Stimulated activated CD8-positive, alpha-beta memory T cell treated with anti-CD3 and anti-CD28 coated beads, Interleukin-12 subunit alpha, Interleukin-12 subunit beta, amount 100 ng/mL, for 4 hours (primary cell): ENCODE results near the gene RDH5.
"Not testable (repeated sequence)": the region's sequence is repeated elsewhere in the genome, so short reads cannot be mapped to it uniquely, and the experiment has no call there.

Experiments
- DNase-seq: peaks from one replicate; pipeline ENCODE4 v3.0.0-alpha.2; 2020; ENCODE audit warnings: low read depth

RDH5 gene

GRCh38 chr12:55745361-55746173, 25.4 kb downstream of the RDH5 start:
- no peak for DNase-seq

DNA sequence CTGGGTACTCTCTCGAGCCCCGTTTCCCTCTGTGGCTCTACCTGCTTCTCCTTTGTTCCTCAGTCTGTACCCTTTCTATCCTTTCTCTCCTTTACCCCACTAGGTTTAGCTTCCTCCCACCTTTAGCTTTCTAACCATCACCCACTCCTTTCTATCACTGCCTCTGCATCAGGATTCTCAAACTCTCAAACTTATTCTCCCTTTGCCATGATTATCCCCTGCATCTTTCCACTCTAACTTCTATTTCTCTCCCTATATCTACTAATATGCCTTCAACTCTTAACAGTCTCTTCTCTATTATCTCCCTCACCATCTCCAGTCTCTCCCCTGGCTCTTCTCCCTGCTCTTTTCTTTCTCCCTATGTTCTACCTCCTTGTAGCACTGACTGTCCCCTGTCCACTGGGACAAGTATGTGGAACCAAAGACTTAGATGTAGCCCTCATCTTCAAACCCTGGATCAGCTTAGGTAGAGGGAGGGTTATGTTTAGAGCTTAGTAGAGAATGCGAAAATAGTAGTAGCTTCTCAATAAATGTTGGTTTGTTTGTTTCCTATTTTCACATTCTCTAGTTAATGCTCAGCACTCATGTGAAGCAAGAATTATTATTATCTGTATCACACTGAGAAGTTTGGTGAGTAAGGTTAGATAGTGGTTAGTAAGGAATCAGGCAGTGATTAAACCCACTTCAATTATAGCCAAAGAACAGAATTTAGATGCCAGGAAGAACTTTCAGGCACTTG, 26.1 kb downstream of the RDH5 start:
- DNase-seq = no peak

DNA sequence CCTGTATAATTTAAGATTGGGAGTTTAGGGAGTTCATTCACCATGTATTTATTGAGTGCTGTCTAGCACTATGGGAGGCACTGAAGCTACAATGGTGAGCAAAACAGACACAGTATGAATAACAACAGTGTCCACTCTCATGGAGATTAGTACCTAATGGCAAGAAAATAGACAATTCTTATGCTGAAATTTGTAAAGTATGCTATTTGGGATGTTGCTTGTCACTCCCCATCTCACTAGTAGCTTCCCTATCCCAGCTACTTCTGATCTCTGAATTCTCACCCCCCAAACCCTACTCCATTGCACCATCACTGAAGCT, 26.7 kb downstream of the RDH5 start:
- DNase-seq = no peak

DNA sequence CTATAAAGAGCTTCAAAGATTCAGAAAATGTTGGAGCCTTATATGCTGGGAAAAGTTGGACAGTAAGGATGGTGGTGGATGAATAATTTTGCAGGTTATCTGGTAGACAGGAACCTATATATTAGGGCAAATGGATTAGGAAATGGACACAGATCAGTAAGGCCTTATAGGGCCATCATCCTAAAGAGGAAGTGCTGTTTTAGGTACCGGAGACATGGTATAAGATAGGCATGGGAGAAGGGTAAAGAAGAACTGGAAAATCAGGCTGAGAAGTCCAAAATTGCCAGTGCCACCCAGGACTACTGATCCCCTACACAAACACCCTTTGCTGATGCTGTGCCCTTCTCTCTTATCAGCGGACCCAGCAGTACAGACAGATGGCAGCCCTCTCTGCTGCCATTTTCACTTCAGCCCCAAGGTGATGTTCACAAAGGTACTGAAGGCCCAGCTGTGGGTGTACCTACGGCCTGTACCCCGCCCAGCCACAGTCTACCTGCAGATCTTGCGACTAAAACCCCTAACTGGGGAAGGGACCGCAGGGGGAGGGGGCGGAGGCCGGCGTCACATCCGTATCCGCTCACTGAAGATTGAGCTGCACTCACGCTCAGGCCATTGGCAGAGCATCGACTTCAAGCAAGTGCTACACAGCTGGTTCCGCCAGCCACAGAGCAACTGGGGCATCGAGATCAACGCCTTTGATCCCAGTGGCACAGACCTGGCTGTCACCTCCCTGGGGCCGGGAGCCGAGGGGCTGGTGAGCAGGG, 28.2 kb downstream of the RDH5 start:
- DNase-seq = no peak

DNA sequence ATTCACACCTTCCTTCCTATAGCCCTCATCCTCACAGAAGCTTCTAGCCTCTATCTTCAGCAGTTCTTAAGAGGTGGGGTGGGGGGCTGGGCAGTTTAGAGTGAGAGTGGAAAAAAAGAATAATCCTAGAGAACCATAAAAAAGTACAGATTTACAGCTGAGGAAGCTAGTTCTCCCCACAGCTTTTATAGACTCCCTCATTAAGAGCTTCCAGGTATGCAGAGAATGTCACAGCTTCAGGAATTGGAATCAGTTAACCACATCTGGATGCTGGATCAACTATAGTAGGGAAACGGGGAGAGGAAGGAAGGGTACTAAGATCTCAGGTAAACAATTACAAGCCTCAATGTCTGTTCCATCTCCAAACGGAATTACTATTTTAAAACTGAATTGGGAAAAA, 35.1 kb downstream of the RDH5 start:
- no peak for DNase-seq

DNA sequence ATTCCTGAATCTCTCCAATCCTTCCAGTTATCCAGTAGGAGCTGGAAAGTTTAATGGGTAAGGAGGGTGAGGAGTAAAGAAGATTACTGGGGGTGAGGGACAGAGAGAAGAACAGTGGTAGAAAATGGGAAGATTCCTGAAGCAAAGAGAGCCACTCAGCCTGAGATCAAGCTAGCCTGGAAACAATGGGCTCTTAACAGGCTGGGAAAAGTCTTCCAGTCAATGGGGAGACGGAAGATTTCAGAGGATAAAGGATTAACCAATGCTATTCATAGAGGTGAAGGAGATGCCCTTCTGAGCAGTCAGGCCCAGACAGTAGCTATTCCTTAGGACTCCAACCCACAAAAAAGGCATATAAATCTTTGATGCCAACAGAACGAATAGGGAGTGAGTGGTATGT, 37.5 kb downstream of the RDH5 start:
- DNase-seq = no peak

DNA sequence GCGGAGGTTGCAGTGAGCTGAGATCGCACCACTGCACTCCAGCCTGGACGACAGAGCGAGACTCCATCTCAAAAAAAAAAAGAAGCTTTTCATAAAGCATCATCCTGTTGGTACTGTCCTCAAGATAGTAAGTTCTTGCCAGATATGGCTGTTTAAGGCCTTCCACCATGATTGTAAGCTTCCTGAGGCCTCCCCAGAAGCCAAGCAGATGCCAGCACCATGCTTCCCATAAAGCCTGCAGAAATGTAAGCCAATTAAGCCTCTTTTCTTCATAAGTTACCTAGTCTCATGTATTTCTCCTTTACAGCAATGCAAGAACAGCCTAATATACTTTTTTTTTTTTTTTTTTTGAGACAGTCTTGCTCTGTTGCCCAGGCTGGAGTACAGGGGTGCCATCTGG, 38.4 kb downstream of the RDH5 start:
- DNase-seq = not testable (repeated sequence)

DNA sequence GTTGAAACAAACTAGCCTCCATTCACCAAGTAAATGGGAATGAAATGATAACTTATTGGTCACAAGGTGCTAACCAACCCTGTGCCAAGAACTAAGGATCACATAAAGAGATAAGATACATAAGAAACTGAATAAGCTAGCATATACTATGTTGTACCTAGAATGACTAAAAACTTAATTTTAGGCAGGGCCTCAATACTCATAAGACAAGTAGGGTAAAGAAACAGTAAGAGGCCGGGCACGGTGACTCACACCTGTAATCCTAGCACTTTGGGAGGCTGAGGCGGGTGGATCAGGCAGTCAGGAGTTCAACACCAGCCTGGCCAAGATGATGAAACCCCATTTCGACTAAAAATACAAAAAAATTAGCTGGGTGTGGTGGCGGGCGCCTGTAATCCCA, 40.5 kb downstream of the RDH5 start:
- DNase-seq = no peak

DNA sequence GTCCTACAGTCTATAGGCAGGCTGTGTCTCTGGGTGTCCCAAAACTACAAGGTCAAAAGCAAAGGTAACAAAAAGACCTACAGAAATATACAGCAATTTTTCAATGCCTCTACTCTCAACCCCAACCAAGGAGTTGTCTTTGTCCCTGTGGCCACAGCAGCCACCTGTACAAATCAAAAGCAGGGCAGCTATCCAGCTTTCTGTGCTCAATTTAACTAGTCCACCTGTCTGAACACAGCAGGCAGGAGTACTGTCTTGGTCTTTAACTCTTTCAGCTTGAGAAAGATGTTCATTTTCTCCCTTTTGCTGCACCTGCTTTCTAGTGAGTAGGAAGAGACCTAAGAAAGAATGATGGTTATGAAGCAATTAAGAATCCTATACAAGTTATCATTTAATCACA, 42.5 kb downstream of the RDH5 start:
- no peak for DNase-seq

DNA sequence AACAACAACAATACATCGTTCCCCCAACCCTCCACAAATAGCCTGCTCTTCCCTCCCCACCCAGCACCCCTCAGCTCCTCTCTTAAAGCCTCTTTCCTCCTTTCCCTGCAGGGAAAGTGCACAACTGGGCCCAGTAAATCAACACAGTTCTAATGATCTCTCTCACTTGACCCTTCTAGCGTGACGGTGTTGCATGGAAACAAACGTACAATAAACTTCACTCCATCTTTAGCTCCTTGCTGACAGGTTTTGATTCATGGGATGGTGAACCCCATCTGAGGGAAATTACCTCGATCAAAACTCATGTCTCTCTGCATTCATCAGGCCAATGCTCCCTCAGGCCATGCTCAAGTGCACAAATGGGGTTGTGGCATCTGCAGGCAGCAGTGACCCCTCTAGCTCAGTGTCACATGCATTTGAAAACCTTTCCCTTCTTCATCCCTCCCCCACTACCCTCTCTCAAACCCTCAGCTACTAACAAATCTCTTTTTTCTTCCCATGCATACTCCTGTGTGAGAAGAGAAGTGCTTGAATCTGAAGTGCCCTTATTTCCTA, 45.6 kb downstream of the RDH5 start:
- no peak for DNase-seq

DNA sequence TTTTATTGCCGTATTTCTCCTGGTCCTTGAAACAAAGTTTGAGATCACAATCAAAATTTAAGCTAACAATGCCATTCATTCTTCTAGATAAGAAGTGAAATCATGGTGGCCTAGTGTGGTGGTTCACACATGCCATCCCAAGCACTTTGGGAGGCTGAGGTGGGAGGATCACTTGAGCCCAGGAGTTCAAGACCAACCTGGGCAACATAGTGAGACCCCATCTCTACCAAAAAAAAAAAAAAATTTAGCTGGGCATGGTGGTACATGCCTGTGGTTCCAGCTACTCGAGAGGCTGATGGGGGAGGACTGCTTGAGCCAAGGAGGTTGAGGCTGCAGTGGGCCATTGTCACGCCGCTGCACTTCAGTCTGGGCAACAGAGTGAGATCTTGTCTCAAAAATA, 47.0 kb downstream of the RDH5 start:
- DNase-seq = no peak

DNA sequence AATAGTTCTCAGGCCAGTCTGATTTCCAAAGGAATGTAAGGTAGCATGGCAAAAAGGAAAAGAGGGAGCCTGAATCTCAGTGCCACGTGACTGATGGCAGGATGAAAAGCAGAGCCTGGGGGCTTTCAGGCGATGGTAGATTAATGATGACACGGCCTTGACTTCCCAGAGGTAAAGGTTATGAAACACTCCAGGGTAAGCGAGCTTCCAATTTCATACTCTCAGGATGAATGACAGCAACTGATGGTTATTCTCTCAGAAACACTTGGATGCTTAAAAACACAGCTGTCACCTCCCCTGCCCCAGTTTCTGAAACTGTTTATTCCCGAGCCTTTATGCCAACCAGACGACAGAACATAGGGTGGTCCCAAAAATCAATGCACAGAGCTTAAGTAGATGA, 51.5 kb downstream of the RDH5 start:
- no peak for DNase-seq
